KMS-11 (cell line): ENCODE results near the gene CLDN5.

Source experiments
- H2AFZ ChIP-seq: fragments of 200-600 bp; sonication (generic); 2 replicates; pipeline ENCODE4 v1.6.1; 2016; ENCODE audit warnings: antibody characterized with exemption, mixed run types, low read depth
- H3K27ac ChIP-seq: fragments of 200-600 bp; sonication (generic); 2 replicates; pipeline ENCODE4 v1.6.1; 2016; ENCODE audit warnings: mild to moderate bottlenecking, mixed run types
- H3K27me3 ChIP-seq: fragments of 200-600 bp; sonication (generic); 2 replicates; pipeline ENCODE4 v1.6.1; 2017; ENCODE audit warnings: mild to moderate bottlenecking, low read depth, mixed run types, moderate library complexity; ENCODE audit not compliant: insufficient read depth
- H3K36me3 ChIP-seq: fragments of 200-600 bp; sonication (generic); 2 replicates; pipeline ENCODE4 v1.6.1; 2017; ENCODE audit warnings: mild to moderate bottlenecking, mixed run types; ENCODE audit not compliant: insufficient read depth
- H3K4me1 ChIP-seq: fragments of 200-600 bp; sonication (generic); 2 replicates; pipeline ENCODE4 v1.6.1; 2016; ENCODE audit warnings: mild to moderate bottlenecking, low read depth, mixed run types; ENCODE audit not compliant: poor library complexity, severe bottlenecking
- H3K4me2 ChIP-seq: fragments of 200-600 bp; sonication (generic); 2 replicates; pipeline ENCODE4 v1.7.0; 2016; ENCODE audit warnings: mild to moderate bottlenecking, mixed run types
- H3K4me3 ChIP-seq: fragments of 200-600 bp; sonication (generic); IDR thresholded peaks from 2 replicates; pipeline ENCODE4 v1.6.1; 2017; ENCODE audit warnings: low read depth, low read length, mixed read lengths; ENCODE audit not compliant: insufficient read depth
- H3K79me2 ChIP-seq: fragments of 200-600 bp; sonication (generic); 2 replicates; pipeline ENCODE4 v1.6.1; 2016; ENCODE audit warnings: low read depth, mixed run types; ENCODE audit not compliant: insufficient read depth
- H3K9ac ChIP-seq: fragments of 200-600 bp; sonication (generic); 2 replicates; pipeline ENCODE4 v1.6.1; 2016; ENCODE audit warnings: mild to moderate bottlenecking, mixed run types
- H4K20me1 ChIP-seq: fragments of 200-600 bp; sonication (generic); 2 replicates; pipeline ENCODE4 v1.6.1; 2016; ENCODE audit warnings: mild to moderate bottlenecking, mixed run types; ENCODE audit not compliant: insufficient read depth
- CTCF ChIP-seq: fragments of 200-600 bp; sonication (generic); conservative IDR thresholded peaks from 2 replicates; pipeline ENCODE4 v1.6.1; 2017; ENCODE audit warnings: low read depth, mild to moderate bottlenecking, antibody characterized with exemption, low read length, moderate library complexity, mixed read lengths

CLDN5 gene

GRCh38 chr22:19565382-19566278, 41.4 kb upstream of the CLDN5 start:
- Histone ChIP-seq H3K36me3 (no peaks in the 10 kb centered on the region), H4K20me1 (no peaks in the 10 kb centered on the region), H3K79me2 (no peaks in the 10 kb centered on the region), H3K4me2 (no peak overlapping the region), H3K4me3 (no peak overlapping the region), H3K9ac (no peak overlapping the region), H3K27ac (no peak overlapping the region), H2AFZ (no peak overlapping the region), H3K4me1 (no peaks in the 10 kb centered on the region), H3K27me3 (no peaks in the 10 kb centered on the region)
- TF ChIP-seq CTCF: no peak

GRCh38 chr22:19559956-19560355, 35.7 kb upstream of the CLDN5 start:
- Histone ChIP-seq H3K4me2 (no peak overlapping the region), H3K4me1 (no peaks in the 10 kb centered on the region), H3K27me3 (no peaks in the 10 kb centered on the region), H3K27ac (no peak overlapping the region), H3K9ac (no peak overlapping the region), H3K4me3 (no peak overlapping the region), H2AFZ (no peak overlapping the region), H3K36me3 (no peaks in the 10 kb centered on the region), H4K20me1 (no peaks in the 10 kb centered on the region), H3K79me2 (no peaks in the 10 kb centered on the region)
- TF ChIP-seq CTCF: no peak

GRCh38 chr22:19559324-19559811, 35.2 kb upstream of the CLDN5 start:
- TF ChIP-seq CTCF: no peak
- no peaks in the 10 kb centered on the region for H4K20me1 ChIP-seq
- H3K4me1 ChIP-seq: no peaks in the 10 kb centered on the region
- H3K9ac ChIP-seq: no peak overlapping the region
- H3K27ac ChIP-seq: no peak overlapping the region
- no peaks in the 10 kb centered on the region for H3K27me3 ChIP-seq
- no peak overlapping the region for H2AFZ ChIP-seq
- no peaks in the 10 kb centered on the region for H3K36me3 ChIP-seq
- no peak overlapping the region for H3K4me3 ChIP-seq
- H3K79me2 ChIP-seq: no peaks in the 10 kb centered on the region
- no peak overlapping the region for H3K4me2 ChIP-seq

GRCh38 chr22:19556963-19557545, 32.8 kb upstream of the CLDN5 start:
- Histone ChIP-seq H3K36me3 (no peaks in the 10 kb centered on the region), H3K4me1 (no peaks in the 10 kb centered on the region), H3K79me2 (no peaks in the 10 kb centered on the region), H3K27ac (no peak overlapping the region), H3K27me3 (no peaks in the 10 kb centered on the region), H3K4me3 (no peak overlapping the region), H4K20me1 (no peaks in the 10 kb centered on the region), H3K4me2 (no peak overlapping the region), H2AFZ (no peak overlapping the region), H3K9ac (no peak overlapping the region)
- no peak for TF ChIP-seq CTCF
